Nephron progenitor cell (in vitro differentiated cells): Measurements from ENCODE around the gene ZNF691.

ENCODE experiments used
- DNase-seq: peaks from one replicate; pipeline ENCODE4 v3.0.0; 2021
- H3K27ac Mint-ChIP-seq: 2 replicates; pipeline ENCODE4 v1.8.0; 2021; ENCODE audit warnings: mild to moderate bottlenecking, moderate library complexity, mixed read lengths
- H3K27me3 Mint-ChIP-seq: 2 replicates; pipeline ENCODE4 v1.8.0; 2021; ENCODE audit warnings: mild to moderate bottlenecking, low read depth, mixed read lengths; ENCODE audit not compliant: poor library complexity
- H3K36me3 Mint-ChIP-seq: 2 replicates; pipeline ENCODE4 v1.8.0; 2021; ENCODE audit warnings: low read depth, mixed read lengths
- H3K4me1 Mint-ChIP-seq: 2 replicates; pipeline ENCODE4 v1.8.0; 2021; ENCODE audit warnings: mixed read lengths
- H3K4me3 Mint-ChIP-seq: 2 replicates; pipeline ENCODE4 v1.8.0; 2021; ENCODE audit warnings: mild to moderate bottlenecking, moderate library complexity, mixed read lengths
- H3K9me3 Mint-ChIP-seq: 2 replicates; pipeline ENCODE4 v1.8.0; 2021; ENCODE audit warnings: mild to moderate bottlenecking, moderate library complexity, mixed read lengths
- CTCF ChIP-seq: fragments of 200-600 bp; sonication (generic); IDR thresholded peaks from 2 replicates; pipeline ENCODE4 v1.5.0; 2021; ENCODE audit warnings: antibody characterized with exemption

Gene ZNF691

GRCh38 chr1:42846257-42847110 is at the start of gene ZNF691:
Gene ZNF691 (plus strand): TSS chr1:42846613. CDS start chr1:42849659, 3,046 bp downstream.
- DNase-seq, result peak; percentile 85
- peak; percentile 24 for TF ChIP-seq CTCF
- Mint-ChIP-seq H3K4me1 (peaks cover 25% of the 10 kb centered on the region), H3K27ac (peak within 1 kb of the TSS; percentile 53), H3K27me3 (peaks cover 3% of the 10 kb centered on the region), H3K4me3 (peak within 1 kb of the TSS; percentile 95), H3K9me3 (peaks cover 35% of the 10 kb centered on the region), H3K36me3 (peaks cover 69% of the 10 kb centered on the region)

GRCh38 chr1:42797414-42797813 is 49.0 kb upstream of the ZNF691 start:
- peaks cover 10% of the 10 kb centered on the region for H3K4me1 Mint-ChIP-seq
- peak overlapping the region; percentile 36 for H3K27ac Mint-ChIP-seq
- H3K36me3 Mint-ChIP-seq, result peaks cover 3% of the 10 kb centered on the region

GRCh38 chr1:42797979-42798378 is 48.4 kb upstream of the ZNF691 start:
- peaks cover 10% of the 10 kb centered on the region for H3K4me1 Mint-ChIP-seq
- peaks cover under 1% of the 10 kb centered on the region for H3K9me3 Mint-ChIP-seq
- H3K4me3 Mint-ChIP-seq, result no peak overlapping the region
- peak overlapping the region; percentile 12 for H3K27ac Mint-ChIP-seq
- no peak for TF ChIP-seq CTCF
- no peaks in the 10 kb centered on the region for H3K27me3 Mint-ChIP-seq
- DNase-seq, result no peak
- peaks cover 4% of the 10 kb centered on the region for H3K36me3 Mint-ChIP-seq

More at GRCh38 chr1:42797414-42797813, 49.0 kb upstream of the ZNF691 start:
- no peaks in the 10 kb centered on the region for H3K9me3 Mint-ChIP-seq
- TF ChIP-seq CTCF, result no peak
- no peaks in the 10 kb centered on the region for H3K27me3 Mint-ChIP-seq
- H3K4me3 Mint-ChIP-seq, result no peak overlapping the region
- DNase-seq, result no peak

- peaks cover 18% of the 10 kb centered on the region for H3K9me3 Mint-ChIP-seq
- peaks cover 6% of the 10 kb centered on the region for H3K27me3 Mint-ChIP-seq
- peaks cover 10% of the 10 kb centered on the region for H3K4me1 Mint-ChIP-seq
Observed at GRCh38 chr1:42801832-42802473, 44.5 kb upstream of the ZNF691 start.

GRCh38 chr1:42806171-42806570 is 40.2 kb upstream of the ZNF691 start:
- TF ChIP-seq CTCF, result no peak
- H3K4me3 Mint-ChIP-seq, result no peak overlapping the region
- H3K36me3 Mint-ChIP-seq, result peaks cover 76% of the 10 kb centered on the region
- H3K27me3 Mint-ChIP-seq, result peaks cover 6% of the 10 kb centered on the region
- peaks cover 18% of the 10 kb centered on the region for H3K9me3 Mint-ChIP-seq
- H3K4me1 Mint-ChIP-seq, result no peaks in the 10 kb centered on the region
- H3K27ac Mint-ChIP-seq, result no peak overlapping the region
- DNase-seq, result no peak

More at GRCh38 chr1:42801832-42802473, 44.5 kb upstream of the ZNF691 start:
- no peak for DNase-seq
- H3K4me3 Mint-ChIP-seq, result no peak overlapping the region
- H3K27ac Mint-ChIP-seq, result no peak overlapping the region
- no peak for TF ChIP-seq CTCF
- H3K36me3 Mint-ChIP-seq, result peaks cover 42% of the 10 kb centered on the region
